HL-60/S4 treated with retinoic acid at 250 ng/mL for 4 days and 3 days (cell line): Measurements from ENCODE around the gene DDX27.
"Not testable (repeated sequence)": the region's sequence is repeated elsewhere in the genome, so short reads cannot be mapped to it uniquely, and the experiment has no call there.

Experiments
- in situ Hi-C: fragments of 300-500 bp; cut with MboI; formaldehyde crosslinking; loops from 2 replicates; pipeline ENCODE4 v1.7.0; 2022; ENCODE audit warnings: low sequenced_read_pairs

DDX27 gene

DNA sequence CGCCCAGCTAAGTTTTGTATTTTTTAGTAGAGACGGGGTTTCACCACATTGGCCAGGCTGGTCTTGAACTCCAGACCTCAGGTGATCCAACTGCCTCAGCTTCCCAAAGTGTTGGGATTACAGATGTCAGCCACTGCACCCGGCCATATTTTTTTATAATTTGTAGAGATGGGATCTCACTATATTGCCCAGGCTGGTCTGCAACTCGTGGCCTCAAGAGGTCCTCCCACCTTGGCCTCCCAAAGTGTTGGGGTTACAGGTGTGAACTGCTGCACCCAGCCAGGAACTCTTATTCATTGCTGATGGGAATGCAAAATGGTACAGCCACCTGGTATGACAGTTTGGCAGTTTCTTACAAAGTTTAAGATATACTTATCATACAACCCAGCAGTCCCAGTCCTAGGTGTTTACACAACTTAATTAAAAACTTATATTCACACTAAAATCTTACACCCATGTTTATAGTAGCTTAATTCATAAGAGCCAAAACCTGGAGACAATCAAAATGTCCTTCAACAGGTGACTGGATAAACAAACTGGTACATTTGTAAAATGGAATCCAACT lies 19.4 kb upstream of the DDX27 start:
- in situ Hi-C loops, result no loop called here

- in situ Hi-C loops, result no loop called here
Observed at GRCh38 chr20:49203011-49203410, 16.2 kb upstream of the DDX27 start.

DNA sequence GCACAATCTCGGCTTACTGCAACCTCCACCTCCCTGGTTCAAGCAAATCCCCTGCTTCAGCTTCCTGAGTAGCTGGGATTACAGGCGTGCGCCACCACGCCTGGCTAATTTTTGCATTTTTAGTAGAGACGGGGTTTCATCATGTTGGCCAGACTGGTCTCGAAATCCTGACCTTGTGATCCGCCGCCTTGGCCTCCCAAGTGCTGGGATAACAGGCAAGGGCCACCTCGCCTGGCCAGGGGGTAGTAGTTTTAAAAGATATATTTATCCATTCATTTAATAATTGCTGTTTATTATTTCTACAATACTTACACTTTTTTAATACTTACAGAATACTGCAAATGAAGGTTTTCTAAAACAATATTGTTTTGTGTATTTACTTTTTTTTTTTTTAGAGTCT lies 15.5 kb upstream of the DDX27 start:
- in situ Hi-C loops, result no loop called here

GRCh38 chr20:49207076-49207475 lies 12.1 kb upstream of the DDX27 start:
- in situ Hi-C loops, result no loop called here

- in situ Hi-C loops, result no loop called here
Observed at GRCh38 chr20:49210101-49210756, 9.0 kb upstream of the DDX27 start.

DNA sequence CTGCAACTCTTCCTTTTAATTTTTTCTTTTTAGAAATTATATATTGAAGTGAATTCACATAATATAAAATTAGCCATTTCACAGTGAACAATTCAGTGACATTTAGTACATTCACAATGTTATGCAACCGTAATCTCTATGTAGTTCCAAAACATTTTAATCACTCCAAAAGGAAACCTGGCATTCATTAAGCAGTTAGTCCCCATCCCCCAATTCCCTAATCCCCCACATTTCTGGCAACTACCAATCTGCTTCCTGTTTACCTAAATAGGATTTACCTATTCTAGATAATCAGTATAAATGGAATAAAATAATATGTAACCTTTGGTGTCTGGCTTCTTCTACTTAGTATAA lies 8.5 kb upstream of the DDX27 start:
- in situ Hi-C loops, result no loop called here

DNA sequence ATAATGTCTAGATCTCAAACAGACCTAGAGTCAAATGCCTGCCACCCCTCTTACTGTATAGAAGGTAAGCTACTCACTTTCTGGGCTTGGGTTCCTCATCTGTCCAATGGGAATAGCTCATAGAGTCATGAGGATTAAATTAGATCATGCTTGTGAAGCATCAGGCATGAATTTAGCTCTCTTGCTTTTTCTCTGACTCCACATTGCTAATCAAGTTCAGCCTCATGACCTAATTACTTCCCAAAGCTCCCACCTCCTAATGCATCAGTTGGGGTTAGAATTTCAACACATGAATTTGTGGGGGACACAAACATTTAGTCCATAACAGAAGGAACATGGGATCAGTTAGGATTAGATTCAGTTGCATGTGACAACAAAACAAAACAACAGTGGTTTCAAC lies 4.6 kb upstream of the DDX27 start:
- in situ Hi-C loops, result no loop called here

GRCh38 chr20:49215232-49215631 lies 4.0 kb upstream of the DDX27 start:
- in situ Hi-C loops, result no loop called here

- in situ Hi-C loops, result no loop called here
Observed at GRCh38 chr20:49216991-49217578, 2.1 kb upstream of the DDX27 start.

GRCh38 chr20:49218739-49219090 lies 501 bp upstream of the DDX27 start:
- in situ Hi-C loops, result not testable (repeated sequence)

DNA sequence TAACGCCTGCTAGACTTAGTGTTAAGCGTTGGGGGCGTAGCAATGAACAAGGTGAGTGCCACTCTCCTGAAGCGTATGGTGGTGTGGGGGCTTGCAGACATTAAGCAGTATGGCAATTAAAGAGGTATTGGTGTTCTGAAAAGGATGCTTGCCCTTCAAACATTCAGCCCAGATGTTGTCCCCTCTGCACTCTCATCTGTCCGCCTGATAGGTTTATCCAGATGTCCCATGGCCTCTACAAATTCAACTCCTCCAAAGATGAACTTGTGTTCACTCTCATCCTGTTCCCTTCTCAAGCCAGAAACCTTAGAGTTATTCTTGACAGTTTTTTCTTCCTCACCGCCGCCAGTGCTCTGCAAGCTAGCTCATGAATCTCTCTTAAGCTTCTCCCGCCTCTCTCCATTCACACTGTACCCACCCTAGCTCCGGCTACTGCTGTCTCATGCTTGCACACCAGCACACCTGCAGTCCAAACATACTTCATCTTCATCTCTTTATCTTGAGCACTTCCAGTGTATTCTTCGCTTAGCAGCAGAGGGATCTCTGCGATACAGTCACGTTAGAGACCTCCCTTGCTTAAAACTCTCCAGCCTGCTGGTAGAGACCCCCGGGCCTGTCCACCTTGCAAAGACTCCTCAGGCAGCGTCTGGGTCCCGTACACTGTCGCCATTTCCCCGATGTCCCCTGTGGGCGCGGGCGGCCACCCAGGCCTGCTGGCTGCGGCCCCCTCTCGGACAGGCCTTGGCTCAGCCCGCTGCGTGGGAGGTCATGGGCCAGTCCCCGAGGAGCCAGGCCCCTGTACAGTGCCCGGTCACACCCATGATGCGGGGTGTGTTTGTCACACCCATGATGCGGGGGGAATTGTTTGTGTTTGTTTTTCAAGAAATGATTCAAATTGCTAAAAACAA lies 962 bp downstream of the DDX27 start:
- in situ Hi-C loops, result no loop called here

DNA sequence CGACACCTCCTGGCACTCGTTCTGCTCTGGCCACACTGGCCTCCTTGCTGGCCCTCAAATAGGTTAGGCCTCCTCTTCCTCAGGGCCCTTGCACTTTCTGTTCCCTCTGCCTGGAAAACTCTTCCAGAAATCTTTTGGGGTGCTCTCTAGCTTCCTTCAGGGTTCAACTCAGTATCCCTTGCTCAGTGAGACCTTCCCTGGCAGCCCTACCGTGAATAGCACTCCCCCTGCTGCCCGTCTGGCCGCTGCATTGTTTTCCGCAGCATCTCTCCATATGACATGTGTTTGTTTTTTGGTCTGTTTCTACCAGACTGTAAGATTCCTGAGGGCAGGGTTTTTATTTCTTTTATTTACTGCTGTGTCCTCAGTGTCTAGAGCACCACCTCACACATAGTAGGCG lies 6.7 kb downstream of the DDX27 start:
- in situ Hi-C loops, result no loop called here

DNA sequence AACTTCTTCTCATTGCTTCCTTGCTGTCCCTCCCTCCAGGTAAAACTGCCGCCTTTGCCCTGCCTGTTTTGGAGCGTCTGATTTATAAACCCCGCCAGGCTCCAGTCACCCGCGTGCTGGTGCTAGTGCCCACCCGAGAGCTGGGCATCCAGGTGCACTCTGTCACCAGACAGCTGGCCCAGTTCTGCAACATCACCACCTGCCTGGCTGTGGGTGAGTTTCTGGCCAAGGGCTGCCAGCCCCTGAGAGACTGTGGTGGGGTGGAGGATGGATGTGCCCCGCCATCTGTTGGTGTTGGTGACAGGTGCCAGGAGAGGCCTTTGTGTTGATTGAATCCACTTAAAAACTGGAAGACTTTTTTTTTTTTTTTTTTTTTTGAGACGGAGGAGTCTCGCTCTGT lies 9.5 kb downstream of the DDX27 start:
- in situ Hi-C loops, result no loop called here

DNA sequence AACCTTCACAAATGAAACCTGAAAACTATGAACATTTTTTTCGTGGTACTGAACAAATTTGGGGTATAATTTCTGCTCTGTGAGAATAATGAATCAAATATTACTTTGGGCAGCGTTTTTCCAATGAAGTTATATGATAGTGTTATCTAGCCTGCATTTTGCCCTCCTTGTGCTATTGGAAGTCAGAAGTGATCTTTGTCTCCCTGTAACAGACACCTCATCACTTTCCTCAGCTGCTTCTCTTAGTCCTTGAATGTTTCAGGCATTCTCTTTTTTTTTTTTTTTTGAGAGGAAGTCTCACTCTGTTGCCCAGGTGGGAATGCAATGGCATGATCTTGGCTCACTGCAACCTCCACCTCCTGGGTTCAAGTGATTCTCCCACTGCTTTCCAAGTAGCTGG lies 10.2 kb downstream of the DDX27 start:
- in situ Hi-C loops, result no loop called here

- in situ Hi-C loops, result no loop called here
Observed at GRCh38 chr20:49230021-49230420, 10.8 kb downstream of the DDX27 start.

GRCh38 chr20:49230561-49231133 lies 11.4 kb downstream of the DDX27 start:
- in situ Hi-C loops, result no loop called here

GRCh38 chr20:49231471-49231870 lies 12.3 kb downstream of the DDX27 start:
- in situ Hi-C loops, result no loop called here

DNA sequence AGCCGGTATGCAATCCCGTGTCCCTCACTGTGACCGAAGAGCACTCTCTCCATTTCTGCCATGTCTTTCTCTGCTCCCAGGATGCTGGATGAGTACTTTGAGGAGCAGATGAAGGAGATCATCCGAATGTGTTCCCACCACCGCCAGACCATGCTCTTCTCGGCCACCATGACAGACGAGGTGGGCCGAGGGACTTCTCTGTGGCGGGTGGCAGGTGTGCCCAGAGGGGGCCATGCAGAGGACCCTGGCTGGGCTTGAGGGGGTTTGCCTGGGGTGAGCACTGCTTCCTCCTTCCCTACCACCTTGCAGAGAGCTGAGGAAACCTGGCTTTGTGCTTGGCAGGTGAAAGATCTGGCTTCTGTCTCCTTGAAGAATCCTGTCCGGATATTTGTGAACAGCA lies 14.0 kb downstream of the DDX27 start:
- in situ Hi-C loops, result no loop called here

- in situ Hi-C loops, result no loop called here
Observed at GRCh38 chr20:49234831-49235230, 15.6 kb downstream of the DDX27 start.

DNA sequence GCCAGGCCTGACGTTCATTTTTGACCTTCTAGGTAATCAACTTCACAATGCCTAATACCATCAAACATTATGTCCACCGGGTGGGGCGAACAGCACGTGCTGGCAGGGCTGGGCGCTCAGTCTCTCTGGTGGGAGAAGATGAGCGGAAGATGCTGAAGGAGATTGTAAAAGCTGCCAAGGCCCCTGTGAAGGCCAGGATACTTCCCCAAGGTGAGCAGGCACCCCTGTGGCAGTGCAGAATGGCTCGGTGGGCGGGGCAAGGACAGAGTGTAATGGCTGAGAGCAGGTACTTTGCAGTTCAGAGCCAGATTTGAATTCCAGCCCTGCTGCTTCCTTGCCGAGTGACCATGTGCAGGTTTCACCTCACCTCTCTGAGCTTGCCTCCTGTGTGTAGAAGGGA lies 17.1 kb downstream of the DDX27 start:
- in situ Hi-C loops, result no loop called here

- in situ Hi-C loops, result no loop called here
Observed at GRCh38 chr20:49237531-49237930, 18.3 kb downstream of the DDX27 start.
